ENCODE measurements around the gene CFAP70.

Gene CFAP70

DNA sequence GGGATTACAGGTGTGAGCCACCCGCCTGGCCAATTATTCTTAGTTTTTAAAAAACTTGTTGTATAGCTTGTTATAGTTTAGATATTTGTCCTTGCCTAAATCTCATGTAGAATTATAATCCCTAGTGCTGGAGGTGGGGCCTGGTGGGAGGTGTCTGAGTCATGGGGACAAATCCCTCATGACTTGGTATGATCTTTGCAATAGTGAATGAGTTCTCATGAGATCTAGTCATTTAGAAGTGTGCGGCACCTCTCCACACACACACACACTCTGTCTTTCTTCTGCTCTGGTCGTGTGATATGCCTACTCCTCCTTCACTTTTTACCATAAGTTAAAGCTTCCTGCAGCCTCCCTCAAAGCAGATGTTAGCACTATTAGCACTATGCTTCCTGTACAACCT is 153.6 kb downstream of the CFAP70 start:
- TF ChIP-seq, protein P1, sequence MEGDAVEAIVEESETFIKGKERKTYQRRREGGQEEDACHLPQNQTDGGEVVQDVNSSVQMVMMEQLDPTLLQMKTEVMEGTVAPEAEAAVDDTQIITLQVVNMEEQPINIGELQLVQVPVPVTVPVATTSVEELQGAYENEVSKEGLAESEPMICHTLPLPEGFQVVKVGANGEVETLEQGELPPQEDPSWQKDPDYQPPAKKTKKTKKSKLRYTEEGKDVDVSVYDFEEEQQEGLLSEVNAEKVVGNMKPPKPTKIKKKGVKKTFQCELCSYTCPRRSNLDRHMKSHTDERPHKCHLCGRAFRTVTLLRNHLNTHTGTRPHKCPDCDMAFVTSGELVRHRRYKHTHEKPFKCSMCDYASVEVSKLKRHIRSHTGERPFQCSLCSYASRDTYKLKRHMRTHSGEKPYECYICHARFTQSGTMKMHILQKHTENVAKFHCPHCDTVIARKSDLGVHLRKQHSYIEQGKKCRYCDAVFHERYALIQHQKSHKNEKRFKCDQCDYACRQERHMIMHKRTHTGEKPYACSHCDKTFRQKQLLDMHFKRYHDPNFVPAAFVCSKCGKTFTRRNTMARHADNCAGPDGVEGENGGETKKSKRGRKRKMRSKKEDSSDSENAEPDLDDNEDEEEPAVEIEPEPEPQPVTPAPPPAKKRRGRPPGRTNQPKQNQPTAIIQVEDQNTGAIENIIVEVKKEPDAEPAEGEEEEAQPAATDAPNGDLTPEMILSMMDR (conservative IDR thresholded peaks at IDR 0.05; ENCODE audit: low read depth, low read length): no peak
- Histone ChIP-seq H3K27ac (no peak overlapping the region), H3K36me3 (ENCODE audit: insufficient read depth) (no peaks in the 10 kb centered on the region), H3K9ac (no peak overlapping the region), H3K4me1 (ENCODE audit: low read depth, poor library complexity, severe bottlenecking) (no peaks in the 10 kb centered on the region), H4K20me1 (ENCODE audit: insufficient read depth) (no peaks in the 10 kb centered on the region), H3K4me3 (IDR thresholded peaks at IDR 0.05; ENCODE audit: insufficient read depth, low read depth, low read length) (no peak overlapping the region), H2AFZ (ENCODE audit: low read depth) (no peak overlapping the region), H3K4me2 (no peak overlapping the region), H3K27me3 (ENCODE audit: insufficient read depth, low read depth) (no peaks in the 10 kb centered on the region), H3K79me2 (ENCODE audit: insufficient read depth, low read depth) (no peaks in the 10 kb centered on the region)

All from KMS-11 (cell line).